B cell (primary cell): ENCODE measurements around the gene ZSCAN2. TPM values are rescaled to one million over a fixed set of nuclear protein-coding genes. Genes with fewer than 3 reads are reported as not detected.

Source experiments
- ATAC-seq: fragments of 200-7000 bp; cut with Tn5 transposase; one replicate; pipeline ENCODE4 v1.10.0; 2021; ENCODE audit warnings: low read depth, mild to moderate bottlenecking, moderate number of reproducible peaks, moderate library complexity
- CTCF ChIA-PET: fragments of 350-600 bp; sonication (Branson Sonifier 250); formaldehyde crosslinking; loops from one replicate; lab custom pipeline; 2021; ENCODE audit warnings: antibody characterized with exemption, inconsistent platforms; lab: Charles Lee
- POLR2A ChIA-PET: fragments of 350-600 bp; sonication (Branson Sonifier 250); formaldehyde crosslinking; loops from one replicate; lab custom pipeline; 2021; ENCODE audit warnings: antibody characterized with exemption; lab: Charles Lee
- DNase-seq: peaks from one replicate; pipeline ENCODE4 v3.0.0; 2013
- H2AFZ ChIP-seq: 2 replicates; pipeline ENCODE4 v1.6.1; 2012; ENCODE audit warnings: mild to moderate bottlenecking, low read depth, low read length; ENCODE audit not compliant: insufficient read depth, poor library complexity, severe bottlenecking
- H3K27ac ChIP-seq, 2 donors: 1 replicate in 1 of 2; 2 replicates in 1 of 2; pipeline ENCODE4 v1.5.1; 2012 to 2013; ENCODE audit warnings: low read length in 2 of 2, mild to moderate bottlenecking in 2 of 2, moderate library complexity in 1 of 2
- H3K27me3 ChIP-seq, 4 experiments: fragments of 200-600 bp in 1 of 4; sonication (generic) in 1 of 4; replicated peaks in 1 of 4; 1 replicate in 2 of 4; 2 replicates in 2 of 4; pipeline versions ENCODE4 v1.6.1 to v1.7.0; 2013 to 2016; ENCODE audit warnings: low read length in 3 of 4, mild to moderate bottlenecking in 2 of 4, mixed read lengths in 1 of 4, moderate library complexity in 1 of 4; ENCODE audit not compliant: insufficient read depth in 4 of 4, control insufficient read depth in 3 of 4; ENCODE audit errors: control extremely low read depth in 1 of 4
- H3K36me3 ChIP-seq, 2 experiments: replicated peaks in 1 of 2; 1 replicate in 1 of 2; 2 replicates in 1 of 2; pipeline versions ENCODE4 v1.6.1 to v1.7.1; 2013; ENCODE audit warnings: low read length in 1 of 2; ENCODE audit not compliant: insufficient read depth in 2 of 2, control insufficient read depth in 1 of 2; ENCODE audit errors: control extremely low read depth in 1 of 2, extremely low read depth in 1 of 2
- H3K4me1 ChIP-seq, 2 donors: fragments of 200-600 bp in 1 of 2; sonication (generic) in 1 of 2; 1 replicate in 1 of 2; 2 replicates in 1 of 2; pipeline versions ENCODE4 v1.5.1 to v1.6.1; 2013 to 2017; ENCODE audit warnings: low read length in 2 of 2; ENCODE audit not compliant: control insufficient read depth in 2 of 2, insufficient read depth in 2 of 2
- H3K4me2 ChIP-seq: replicated peaks from 2 replicates; pipeline ENCODE3; 2012; ENCODE audit warnings: mild to moderate bottlenecking, low read depth, low read length; ENCODE audit not compliant: poor library complexity, severe bottlenecking
- H3K4me3 ChIP-seq, 5 experiments: fragments of 200-600 bp in 1 of 5; sonication (generic) in 1 of 5; 1 replicate in 3 of 5; 2 replicates in 2 of 5; pipeline versions ENCODE4 v1.5.1 to v1.7.0; 2011 to 2016; ENCODE audit warnings: low read length in 4 of 5, mild to moderate bottlenecking in 4 of 5, low read depth in 2 of 5, control low read depth in 1 of 5, moderate library complexity in 1 of 5; ENCODE audit not compliant: insufficient read depth in 1 of 5; ENCODE audit errors: control extremely low read depth in 1 of 5, extremely low read depth in 1 of 5
- H3K79me2 ChIP-seq: fragments of 200-600 bp; sonication (generic); one replicate; pipeline ENCODE4 v1.6.0; 2016; ENCODE audit warnings: low read length; ENCODE audit not compliant: control insufficient read depth, insufficient read depth
- H3K9ac ChIP-seq: fragments of 200-600 bp; sonication (generic); 2 replicates; pipeline ENCODE4 v1.6.1; 2017; ENCODE audit warnings: mild to moderate bottlenecking, low read length, moderate library complexity
- H3K9me3 ChIP-seq, 3 donors: one replicate each; pipeline versions ENCODE4 v1.6.1 to v1.7.1; 2013; ENCODE audit warnings: low read length in 2 of 3; ENCODE audit not compliant: control insufficient read depth in 2 of 3, insufficient read depth in 1 of 3; ENCODE audit errors: control extremely low read depth in 1 of 3
- H4K20me1 ChIP-seq: 2 replicates; pipeline ENCODE4 v1.6.0; 2012; ENCODE audit warnings: mild to moderate bottlenecking, low read length; ENCODE audit not compliant: insufficient read depth, control insufficient read depth, poor library complexity, severe bottlenecking
- H3K27ac Mint-ChIP-seq: one replicate; pipeline ENCODE4 v1.8.0; 2021; ENCODE audit warnings: mixed read lengths
- H3K27me3 Mint-ChIP-seq: one replicate; pipeline ENCODE4 v1.8.0; 2021; ENCODE audit warnings: mixed read lengths
- H3K4me1 Mint-ChIP-seq: one replicate; pipeline ENCODE4 v1.8.0; 2021; ENCODE audit warnings: mixed read lengths
- H3K4me3 Mint-ChIP-seq: one replicate; pipeline ENCODE4 v1.8.0; 2021; ENCODE audit warnings: mixed read lengths
- H3K9me3 Mint-ChIP-seq: one replicate; pipeline ENCODE4 v1.8.0; 2022; ENCODE audit warnings: mixed read lengths; ENCODE audit not compliant: insufficient read depth
- CTCF ChIP-seq: fragments of 200-600 bp; IDR thresholded peaks from one replicate; pipeline ENCODE4 v1.8.0; 2022; ENCODE audit warnings: antibody characterized with exemption, mild to moderate bottlenecking
- EZH2 ChIP-seq: IDR thresholded peaks from 2 replicates; pipeline ENCODE4 v1.6.1; 2012; ENCODE audit warnings: borderline replicate concordance, low read depth, mild to moderate bottlenecking, moderate library complexity, low read length; ENCODE audit not compliant: insufficient read depth, poor library complexity, severe bottlenecking
- WGBS: methylation state at CpG from one replicate; pipeline ENCODE4 v1.1.5; 2013; ENCODE audit warnings: missing lambda C conversion rate; ENCODE audit not compliant: insufficient coverage; 5-methylcytosine and 5-hydroxymethylcytosine counted together
- intact Hi-C: fragments of 100-400 bp; cut with micrococcal nuclease; formaldehyde crosslinking; loops from one replicate; pipeline ENCODE4 v1.10.0; 2022
- polyA plus RNA-seq: library from polyadenylated mRNA; depleted of rRNA; stranded (reverse); fragments of >200 nt; gene quantifications from 2 replicates; pipeline ENCODE4 v1.2.3, GENCODE V29; 2012
- total RNA-seq, 2 donors: library from RNA; stranded (reverse); fragments of 120-200 nt in 1 of 2; gene quantifications; 1 replicate in 1 of 2; 2 replicates in 1 of 2; pipeline versions ENCODE4 v1.2.3 to v1.2.4, GENCODE V29; 2013 to 2022

ZSCAN2 gene
- total and polyA plus RNA-seq, 2 donors (not counting 1 experiment from before 2014, with no cell fraction given): 9.9 to 18.6 TPM

- Histone ChIP-seq H3K4me2 (peak overlapping the region; percentile 59), H3K4me1 (peaks cover 19 to 31% of the 10 kb centered on the region in 2 donors), H3K27ac (peak overlapping the region; percentile 74 to 86), H3K27me3 (no peaks in the 10 kb centered on the region), H3K36me3 (no peaks in the 10 kb centered on the region), H3K9me3 (peaks cover 0 to 5% (median 0%) of the 10 kb centered on the region in 3 donors), H2AFZ (peak overlapping the region; percentile 71), H3K79me2 (peaks cover 24% of the 10 kb centered on the region), H3K9ac (peak overlapping the region; percentile 27), H3K4me3 (peak overlapping the region in 2 of 5 experiments; percentile 2 to 27), H4K20me1 (no peaks in the 10 kb centered on the region)
- H3K27ac Mint-ChIP-seq: peak overlapping the region; percentile 90
- ATAC-seq: peak; percentile 60
- TF ChIP-seq CTCF: no peak
- TF ChIP-seq EZH2: no peak
- DNase-seq: peak; percentile 86
- peak overlapping the region; percentile 24 for H3K4me3 Mint-ChIP-seq
- POLR2A ChIA-PET: interaction anchor here (0.7 to 2.3 kb wide), 3 partner anchors 10 to 56 kb away, joined by 4 to 15 read pairs (median 4); partner anchors contain the start of gene WDR73
- WGBS: 0% methylated on average over 1 of the region's 2 CpGs
- intact Hi-C loops: loop anchor here (1.0 to 2.0 kb wide), 3 partner anchors 10 to 153 kb away; no protein-coding TSS in a partner anchor
- no peaks in the 10 kb centered on the region for H3K9me3 Mint-ChIP-seq
- H3K27me3 Mint-ChIP-seq: no peaks in the 10 kb centered on the region
- H3K4me1 Mint-ChIP-seq: peaks cover 39% of the 10 kb centered on the region
- CTCF ChIA-PET: interaction anchor here (0.8 to 2.3 kb wide), 23 partner anchors 10 to 446 kb away, joined by 3 to 17 read pairs (median 5); partner anchors contain the start of genes NMB and WDR73
These were observed 2.6 kb upstream of the ZSCAN2 start for GRCh38 chr15:84598250-84598649.

GRCh38 chr15:84598993-84599392 is 1.8 kb upstream of the ZSCAN2 start:
- Histone ChIP-seq H2AFZ (peak overlapping the region; percentile 71), H3K4me3 (no peak overlapping the region), H3K9ac (peak overlapping the region; percentile 27), H3K27ac (peak overlapping the region; percentile 74 to 86), H3K79me2 (peaks cover 31% of the 10 kb centered on the region), H3K36me3 (peaks cover 0 to 2% of the 10 kb centered on the region in 2 experiments), H4K20me1 (no peaks in the 10 kb centered on the region), H3K9me3 (peaks cover 0 to 5% (median 0%) of the 10 kb centered on the region in 3 donors), H3K4me1 (peaks cover 19 to 37% of the 10 kb centered on the region in 2 donors), H3K27me3 (no peaks in the 10 kb centered on the region), H3K4me2 (peak overlapping the region; percentile 59)
- no peak overlapping the region for H3K4me3 Mint-ChIP-seq
- DNase-seq (no peak), ATAC-seq (no peak)
- intact Hi-C loops: loop anchor here (1.0 to 2.0 kb wide), 3 partner anchors 11 to 152 kb away; no protein-coding TSS in a partner anchor
- no peaks in the 10 kb centered on the region for H3K27me3 Mint-ChIP-seq
- ChIA-PET CTCF (interaction anchor here (0.8 to 2.2 kb wide), 23 partner anchors 10 to 445 kb away, joined by 3 to 17 read pairs (median 5); partner anchors contain the start of genes NMB and WDR73), POLR2A (interaction anchor here (0.6 to 2.3 kb wide), 3 partner anchors 32 to 115 kb away, joined by 4 to 15 read pairs (median 4); partner anchors contain the start of gene WDR73)
- no peaks in the 10 kb centered on the region for H3K9me3 Mint-ChIP-seq
- TF ChIP-seq CTCF (peak; percentile 20), EZH2 (no peak)
- peaks cover 46% of the 10 kb centered on the region for H3K4me1 Mint-ChIP-seq
- H3K27ac Mint-ChIP-seq: peak overlapping the region; percentile 90
- no CpG with 5 or more reads among the region's 1 CpG for WGBS
